Mesenchymal stem cell (in vitro differentiated cells and primary cell): ENCODE data around the gene TTLL9.

Source experiments
- DNase-seq: peaks from one replicate; pipeline ENCODE4 v3.0.0-alpha.2; 2013
- H2AFZ ChIP-seq: one replicate; pipeline ENCODE4 v1.6.1; 2013; ENCODE audit warnings: low read depth, mild to moderate bottlenecking, control low read depth, inconsistent platforms, low read length, moderate library complexity
- H2AK5ac ChIP-seq: 2 replicates; pipeline ENCODE4 v1.6.1; 2013; ENCODE audit warnings: low read length, moderate library complexity, mild to moderate bottlenecking, inconsistent platforms; ENCODE audit not compliant: severe bottlenecking
- H2BK120ac ChIP-seq: one replicate; pipeline ENCODE4 v1.6.1; 2013; ENCODE audit warnings: low read depth, mild to moderate bottlenecking, inconsistent platforms, low read length, moderate library complexity
- H2BK12ac ChIP-seq, 2 experiments: one replicate each; pipeline ENCODE4 v1.6.1; 2013; ENCODE audit warnings: inconsistent platforms in 2 of 2, low read length in 2 of 2, mild to moderate bottlenecking in 2 of 2, moderate library complexity in 2 of 2, control low read depth in 1 of 2
- H2BK15ac ChIP-seq: one replicate; pipeline ENCODE4 v1.6.1; 2013; ENCODE audit warnings: mild to moderate bottlenecking, low read depth, inconsistent platforms; ENCODE audit not compliant: poor library complexity, severe bottlenecking
- H2BK5ac ChIP-seq: 2 replicates; pipeline ENCODE4 v1.6.1; 2013; ENCODE audit warnings: low read depth, mild to moderate bottlenecking, low read length, control low read depth, inconsistent platforms; ENCODE audit not compliant: poor library complexity, severe bottlenecking
- H3K14ac ChIP-seq, 2 experiments: one replicate each; pipeline ENCODE4 v1.6.1; 2013; ENCODE audit warnings: inconsistent platforms in 2 of 2, low read length in 2 of 2, control low read depth in 1 of 2, mild to moderate bottlenecking in 1 of 2, moderate library complexity in 1 of 2
- H3K18ac ChIP-seq, 2 experiments: one replicate each; pipeline ENCODE4 v1.6.1; 2013; ENCODE audit warnings: inconsistent platforms in 2 of 2, low read length in 2 of 2, control low read depth in 1 of 2, low read depth in 1 of 2, mild to moderate bottlenecking in 1 of 2
- H3K23ac ChIP-seq, 2 experiments: one replicate each; pipeline ENCODE4 v1.6.1; 2013; ENCODE audit warnings: inconsistent platforms in 2 of 2, low read length in 2 of 2, mild to moderate bottlenecking in 2 of 2, moderate library complexity in 2 of 2, control low read depth in 1 of 2
- H3K27ac ChIP-seq: 2 replicates; pipeline ENCODE4 v1.5.1; 2013; ENCODE audit warnings: mild to moderate bottlenecking, moderate library complexity, low read length, control low read depth, inconsistent platforms; ENCODE audit not compliant: poor library complexity, severe bottlenecking
- H3K27me3 ChIP-seq, 2 experiments: 2 replicates each; pipeline versions ENCODE4 v1.6.1 to v1.7.0; 2013; ENCODE audit warnings: low read length in 2 of 2, mild to moderate bottlenecking in 2 of 2, moderate library complexity in 2 of 2, control low read depth in 1 of 2, inconsistent platforms in 1 of 2; ENCODE audit not compliant: control insufficient read depth in 1 of 2, insufficient read depth in 1 of 2
- H3K36me3 ChIP-seq, 2 experiments: 2 replicates each; pipeline versions ENCODE4 v1.6.1 to v1.7.0; 2013; ENCODE audit warnings: low read length in 2 of 2, control low read depth in 1 of 2, inconsistent platforms in 1 of 2, low read depth in 1 of 2, mild to moderate bottlenecking in 1 of 2; ENCODE audit not compliant: insufficient read depth in 2 of 2, control insufficient read depth in 1 of 2
- H3K4ac ChIP-seq, 2 experiments: one replicate each; pipeline ENCODE4 v1.6.1; 2013; ENCODE audit warnings: inconsistent platforms in 2 of 2, low read length in 2 of 2, mild to moderate bottlenecking in 2 of 2, moderate library complexity in 2 of 2, control low read depth in 1 of 2, low read depth in 1 of 2
- H3K4me1 ChIP-seq: 2 replicates; pipeline ENCODE4 v1.6.1; 2013; ENCODE audit warnings: low read depth, low read length, control low read depth; ENCODE audit not compliant: control insufficient read depth, insufficient read depth
- H3K4me2 ChIP-seq: 2 replicates; pipeline ENCODE4 v1.6.1; 2013; ENCODE audit warnings: low read length, mild to moderate bottlenecking, inconsistent platforms; ENCODE audit not compliant: poor library complexity, severe bottlenecking
- H3K4me3 ChIP-seq, 2 experiments: 2 replicates each; pipeline versions ENCODE4 v1.5.1 to v1.7.0; 2013; ENCODE audit warnings: low read length in 2 of 2, mild to moderate bottlenecking in 2 of 2, control low read depth in 1 of 2, low read depth in 1 of 2; ENCODE audit not compliant: insufficient read depth in 1 of 2
- H3K79me1 ChIP-seq: replicated peaks from 2 replicates; pipeline ENCODE4 v1.6.1; 2013; ENCODE audit warnings: mild to moderate bottlenecking, control low read depth, low read length, inconsistent platforms; ENCODE audit not compliant: poor library complexity, severe bottlenecking
- H3K9ac ChIP-seq: 2 replicates; pipeline ENCODE4 v1.7.0; 2013; ENCODE audit warnings: mild to moderate bottlenecking, low read length, moderate library complexity
- H3K9me3 ChIP-seq: 2 replicates; pipeline ENCODE4 v1.7.0; 2013; ENCODE audit warnings: mild to moderate bottlenecking, low read length; ENCODE audit not compliant: control insufficient read depth
- H4K8ac ChIP-seq: one replicate; pipeline ENCODE4 v1.6.1; 2013; ENCODE audit warnings: inconsistent platforms, mild to moderate bottlenecking, low read length, moderate library complexity
- H4K91ac ChIP-seq: one replicate; pipeline ENCODE4 v1.6.1; 2013; ENCODE audit warnings: mild to moderate bottlenecking, low read length, inconsistent platforms
- WGBS: methylation state at CpG from one replicate; pipeline ENCODE4 v1.1.7; 2013; ENCODE audit warnings: mixed read lengths; 5-methylcytosine and 5-hydroxymethylcytosine counted together

The TTLL9 gene

GRCh38 chr20:31860390-31861134, 9.9 kb upstream of the TTLL9 start:
- 9% methylated on average over 15 of the region's 15 CpGs for WGBS

GRCh38 chr20:31861135-31861384, 9.4 kb upstream of the TTLL9 start:
- no peak overlapping the region for H4K91ac ChIP-seq
- no peak overlapping the region for H3K9ac ChIP-seq
- H3K79me1 ChIP-seq, result no peaks in the 10 kb centered on the region

More at GRCh38 chr20:31860390-31861134, 9.9 kb upstream of the TTLL9 start:
- no peak for DNase-seq
- Histone ChIP-seq H3K27me3 (peaks cover 92 to 96% of the 10 kb centered on the region in 2 experiments), H3K79me1 (no peaks in the 10 kb centered on the region), H3K9ac (no peak overlapping the region), H3K4me1 (peaks cover 15% of the 10 kb centered on the region), H3K18ac (no peak overlapping the region), H2AK5ac (no peak overlapping the region), H4K91ac (no peak overlapping the region), H4K8ac (no peak overlapping the region), H2AFZ (peak overlapping the region; percentile 2), H3K27ac (no peak overlapping the region), H2BK15ac (no peak overlapping the region), H2BK5ac (no peak overlapping the region), H2BK12ac (no peak overlapping the region), H3K9me3 (no peaks in the 10 kb centered on the region), H3K14ac (no peak overlapping the region), H2BK120ac (no peak overlapping the region), H3K4me3 (peak overlapping the region; percentile 57 to 71), H3K36me3 (no peaks in the 10 kb centered on the region), H3K4ac (no peak overlapping the region), H3K23ac (no peak overlapping the region), H3K4me2 (peak overlapping the region; percentile 96)

GRCh38 chr20:31861385-31862156, 8.9 kb upstream of the TTLL9 start:
- H3K4me3 ChIP-seq, result peak overlapping the region; percentile 57 to 71
- DNase-seq, result peak; percentile 66
- H3K27ac ChIP-seq, result no peak overlapping the region
- H3K4me2 ChIP-seq, result peak overlapping the region; percentile 96
- peak overlapping the region; percentile 2 for H2AFZ ChIP-seq
- no peak overlapping the region for H2BK15ac ChIP-seq
- H4K8ac ChIP-seq, result no peak overlapping the region
- H3K79me1 ChIP-seq, result no peaks in the 10 kb centered on the region
- no peak overlapping the region for H3K9ac ChIP-seq
- peaks cover 15% of the 10 kb centered on the region for H3K4me1 ChIP-seq
- no peak overlapping the region for H3K4ac ChIP-seq
- H2BK5ac ChIP-seq, result no peak overlapping the region
- peak overlapping the region in 1 of 2 experiments; percentile 77 for H3K23ac ChIP-seq
- H3K36me3 ChIP-seq, result no peaks in the 10 kb centered on the region
- no peak overlapping the region for H4K91ac ChIP-seq
- H3K18ac ChIP-seq, result no peak overlapping the region
- H3K14ac ChIP-seq, result no peak overlapping the region
- H3K9me3 ChIP-seq, result no peaks in the 10 kb centered on the region
- 2% methylated on average over 41 of the region's 60 CpGs for WGBS
- no peak overlapping the region for H2BK120ac ChIP-seq
- H3K27me3 ChIP-seq, result peaks cover 90 to 95% of the 10 kb centered on the region in 2 experiments
- H2BK12ac ChIP-seq, result peak overlapping the region in 1 of 2 experiments; percentile 9
- H2AK5ac ChIP-seq, result no peak overlapping the region

More at GRCh38 chr20:31861135-31861384, 9.4 kb upstream of the TTLL9 start:
- H3K9me3 ChIP-seq, result no peaks in the 10 kb centered on the region
- peaks cover 92 to 95% of the 10 kb centered on the region in 2 experiments for H3K27me3 ChIP-seq
- H3K36me3 ChIP-seq, result no peaks in the 10 kb centered on the region
- peak overlapping the region; percentile 57 to 71 for H3K4me3 ChIP-seq
- DNase-seq, result no peak
- no peak overlapping the region for H4K8ac ChIP-seq
- H3K4me1 ChIP-seq, result peaks cover 15% of the 10 kb centered on the region
- H2BK12ac ChIP-seq, result no peak overlapping the region
- H2BK15ac ChIP-seq, result no peak overlapping the region
- no peak overlapping the region for H2BK5ac ChIP-seq
- peak overlapping the region in 1 of 2 experiments; percentile 77 for H3K23ac ChIP-seq
- peak overlapping the region; percentile 96 for H3K4me2 ChIP-seq
- no peak overlapping the region for H2AK5ac ChIP-seq
- H3K4ac ChIP-seq, result no peak overlapping the region
- H3K18ac ChIP-seq, result no peak overlapping the region
- peak overlapping the region; percentile 2 for H2AFZ ChIP-seq
- no peak overlapping the region for H3K27ac ChIP-seq
- WGBS, result under 1% methylated on average over 20 of the region's 20 CpGs
- H3K14ac ChIP-seq, result no peak overlapping the region
- no peak overlapping the region for H2BK120ac ChIP-seq

GRCh38 chr20:31862157-31862470, 8.3 kb upstream of the TTLL9 start:
- no peak overlapping the region for H2BK120ac ChIP-seq
- peak overlapping the region in 1 of 2 experiments; percentile 9 for H2BK12ac ChIP-seq
- no peak overlapping the region for H3K18ac ChIP-seq
- H3K4me2 ChIP-seq, result no peak overlapping the region
- H3K27ac ChIP-seq, result no peak overlapping the region
- no peak overlapping the region for H2AFZ ChIP-seq
- no peak overlapping the region for H3K14ac ChIP-seq
- no peaks in the 10 kb centered on the region for H3K36me3 ChIP-seq
- H4K91ac ChIP-seq, result no peak overlapping the region
- H3K9me3 ChIP-seq, result no peaks in the 10 kb centered on the region
- DNase-seq, result no peak
- no peak overlapping the region for H3K4ac ChIP-seq
- H3K23ac ChIP-seq, result no peak overlapping the region
- no peaks in the 10 kb centered on the region for H3K79me1 ChIP-seq
- no peak overlapping the region for H4K8ac ChIP-seq
- no peak overlapping the region for H2BK5ac ChIP-seq
- no peak overlapping the region for H3K9ac ChIP-seq
- WGBS, result 51% methylated on average over 5 of the region's 5 CpGs
- peaks cover 90 to 93% of the 10 kb centered on the region in 2 experiments for H3K27me3 ChIP-seq
- no peak overlapping the region for H2BK15ac ChIP-seq
- no peak overlapping the region for H3K4me3 ChIP-seq
- peaks cover 15% of the 10 kb centered on the region for H3K4me1 ChIP-seq
- no peak overlapping the region for H2AK5ac ChIP-seq
